Spinal cord (tissue), 10 donors: ENCODE measurements around the gene NEDD4L. TPM values are rescaled to one million over a fixed set of nuclear protein-coding genes. Genes with fewer than 3 reads are reported as not detected.

Experiments used
- DNase-seq, 6 donors: peaks; one replicate each; pipeline versions ENCODE4 v3.0.0 to v3.0.0-alpha.2; 2013 to 2015; ENCODE audit warnings: low spot score in 6 of 6, low read depth in 4 of 6
- H3K27ac ChIP-seq: one replicate; pipeline ENCODE4 v1.5.1; 2013; ENCODE audit warnings: low read depth, low read length, control low read depth
- H3K27me3 ChIP-seq: one replicate; pipeline ENCODE4 v1.6.1; 2013; ENCODE audit warnings: low read length; ENCODE audit not compliant: control insufficient read depth, insufficient read depth
- H3K36me3 ChIP-seq: one replicate; pipeline ENCODE4 v1.6.1; 2013; ENCODE audit warnings: low read length; ENCODE audit not compliant: control insufficient read depth, insufficient read depth
- H3K4me1 ChIP-seq: one replicate; pipeline ENCODE4 v1.6.1; 2013; ENCODE audit warnings: low read length; ENCODE audit not compliant: control insufficient read depth, insufficient read depth
- H3K4me3 ChIP-seq: one replicate; pipeline ENCODE4 v1.5.1; 2013; ENCODE audit warnings: low read depth, low read length, control low read depth
- H3K9me3 ChIP-seq: one replicate; pipeline ENCODE4 v1.6.1; 2013; ENCODE audit warnings: low read length; ENCODE audit not compliant: control insufficient read depth, insufficient read depth
- WGBS: methylation state at CpG from one replicate; pipeline ENCODE4 v1.1.5; 2013; ENCODE audit warnings: missing lambda C conversion rate; ENCODE audit not compliant: insufficient coverage; 5-methylcytosine and 5-hydroxymethylcytosine counted together
- polyA plus RNA-seq, 2 donors: library from polyadenylated mRNA; unstranded; fragments of 120-200 nt; gene quantifications; one replicate each; pipeline ENCODE4 v1.2.1, GENCODE V29; 2013; ENCODE audit not compliant: insufficient read length in 2 of 2
- total RNA-seq, 2 donors: library from RNA; depleted of rRNA in 1 of 2; stranded (reverse); fragments of 120-200 nt in 1 of 2; fragments of >200 nt in 1 of 2; gene quantifications; one replicate each; pipeline versions ENCODE4 v1.2.3 to v1.2.4, GENCODE V29; 2013 to 2014
- donor health status: healthy.

Gene NEDD4L
- total and polyA plus RNA-seq, 4 donors, result 33.8 to 51.7 (median 49.7) TPM

DNA sequence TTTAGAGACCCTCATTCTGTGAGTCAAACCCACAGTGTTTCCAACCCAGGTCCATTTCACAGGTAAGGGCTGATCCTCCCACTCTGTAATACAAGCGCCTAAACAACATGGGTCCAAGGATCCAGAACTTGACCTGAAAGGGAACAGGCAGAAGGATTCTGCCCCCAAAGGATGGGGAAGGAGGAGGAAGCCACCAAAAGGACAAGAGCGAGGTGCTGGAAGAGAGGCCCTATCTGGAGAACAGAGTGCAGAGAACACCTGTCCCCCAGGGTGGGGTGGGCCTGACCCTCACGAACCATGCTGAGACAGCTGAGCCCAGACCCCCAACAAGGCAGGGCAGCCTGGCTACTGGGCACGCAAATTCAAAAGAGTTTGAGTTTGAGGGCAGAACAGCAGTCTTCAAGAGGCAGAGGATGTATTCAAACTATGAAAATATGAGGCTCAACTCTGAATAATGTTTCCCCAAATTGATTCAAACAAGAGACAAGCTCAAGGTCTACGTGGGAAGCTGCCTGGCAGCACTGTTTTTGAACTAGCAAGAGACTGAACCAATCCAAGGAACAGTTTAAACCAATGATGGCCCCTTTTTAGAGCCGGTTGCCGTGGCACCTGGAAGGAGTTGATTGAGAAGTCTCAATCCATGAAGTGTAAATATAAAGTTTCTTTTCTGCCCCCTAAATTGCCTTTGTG lies 372.1 kb downstream of the NEDD4L start:
- H3K4me1 ChIP-seq, result peaks cover 13% of the 10 kb centered on the region
- no peaks in the 10 kb centered on the region for H3K27me3 ChIP-seq
- no peak for DNase-seq
- peaks cover 2% of the 10 kb centered on the region for H3K36me3 ChIP-seq
- 73% methylated on average over 7 of the region's 7 CpGs for WGBS
- H3K9me3 ChIP-seq, result no peaks in the 10 kb centered on the region
- no peak overlapping the region for H3K27ac ChIP-seq
- no peak overlapping the region for H3K4me3 ChIP-seq

DNA sequence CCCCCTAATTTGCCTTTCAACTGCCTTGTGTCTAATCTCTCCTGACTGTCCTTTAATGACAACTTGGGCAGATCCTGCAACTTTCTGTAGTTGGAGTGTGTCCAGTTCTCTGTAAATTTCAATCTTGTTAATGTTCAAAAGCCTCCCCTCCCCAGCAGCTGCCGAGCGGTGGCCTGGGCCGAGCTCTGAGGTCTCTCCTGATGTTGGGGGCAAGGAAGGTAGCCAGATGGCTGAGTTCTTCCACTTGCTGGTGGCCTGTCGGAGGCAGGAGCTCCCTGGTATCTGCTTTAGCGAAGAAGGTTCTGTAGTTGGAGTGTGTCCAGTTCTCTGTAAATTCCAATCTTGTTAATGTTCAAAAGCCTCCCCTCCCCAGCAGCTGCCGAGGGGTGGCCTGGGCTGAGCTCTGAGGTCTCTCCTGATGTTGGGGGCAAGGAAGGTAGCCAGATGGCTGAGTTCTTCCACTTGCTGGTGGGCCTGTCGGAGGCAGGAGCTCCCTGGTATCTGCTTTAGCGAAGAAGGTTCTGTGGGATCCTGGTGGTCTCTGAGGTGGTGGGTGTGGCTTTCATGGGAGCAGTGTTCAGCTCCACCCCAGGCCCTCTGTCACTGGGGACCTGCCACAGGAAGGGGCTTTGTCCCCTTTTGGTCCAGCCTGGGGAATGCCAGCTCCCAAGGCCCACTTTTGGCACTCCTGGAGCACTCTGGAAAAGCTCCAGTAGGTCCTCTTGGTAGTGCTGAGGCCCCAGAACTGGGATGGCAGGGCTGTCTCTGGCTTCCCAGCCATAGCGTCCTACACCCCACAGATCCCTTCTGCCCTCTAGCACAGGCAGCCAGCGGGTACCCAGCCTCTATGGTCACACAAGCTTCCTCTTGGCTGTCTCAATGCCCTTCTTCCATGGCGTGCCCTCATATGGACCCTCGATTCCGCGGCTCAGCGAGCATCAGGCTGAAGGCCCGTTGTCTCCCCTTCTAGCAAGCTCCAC lies 373.0 kb downstream of the NEDD4L start:
- DNase-seq, result no peak
- Histone ChIP-seq H3K36me3 (peaks cover 2% of the 10 kb centered on the region), H3K27me3 (no peaks in the 10 kb centered on the region), H3K4me1 (peaks cover 13% of the 10 kb centered on the region), H3K4me3 (no peak overlapping the region), H3K27ac (no peak overlapping the region), H3K9me3 (no peaks in the 10 kb centered on the region)
- 98% methylated on average over 9 of the region's 16 CpGs for WGBS

DNA sequence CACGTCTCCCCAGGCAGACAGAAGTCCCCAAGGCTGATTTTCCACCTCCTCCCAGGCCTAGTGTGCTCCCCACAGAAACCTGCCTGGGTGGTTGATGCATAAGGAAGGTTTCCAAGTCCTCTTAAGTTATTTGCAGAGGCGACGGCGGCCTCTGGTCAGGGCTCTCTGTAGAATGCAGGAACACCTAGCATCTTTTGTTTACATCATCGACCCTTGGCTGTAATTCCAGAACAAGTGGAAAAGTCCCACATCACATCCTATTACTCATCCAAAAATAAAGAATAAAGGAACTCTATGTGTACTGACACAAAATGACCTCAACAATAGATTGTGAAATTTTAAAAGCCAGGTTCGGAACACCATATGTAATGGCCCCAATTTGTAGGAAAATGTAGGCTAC lies 373.7 kb downstream of the NEDD4L start:
- H3K4me1 ChIP-seq, result peaks cover 13% of the 10 kb centered on the region
- H3K4me3 ChIP-seq, result no peak overlapping the region
- WGBS, result 95% methylated on average over 4 of the region's 6 CpGs
- no peak overlapping the region for H3K27ac ChIP-seq
- H3K27me3 ChIP-seq, result no peaks in the 10 kb centered on the region
- DNase-seq, result no peak
- H3K36me3 ChIP-seq, result peaks cover 2% of the 10 kb centered on the region
- H3K9me3 ChIP-seq, result no peaks in the 10 kb centered on the region

DNA sequence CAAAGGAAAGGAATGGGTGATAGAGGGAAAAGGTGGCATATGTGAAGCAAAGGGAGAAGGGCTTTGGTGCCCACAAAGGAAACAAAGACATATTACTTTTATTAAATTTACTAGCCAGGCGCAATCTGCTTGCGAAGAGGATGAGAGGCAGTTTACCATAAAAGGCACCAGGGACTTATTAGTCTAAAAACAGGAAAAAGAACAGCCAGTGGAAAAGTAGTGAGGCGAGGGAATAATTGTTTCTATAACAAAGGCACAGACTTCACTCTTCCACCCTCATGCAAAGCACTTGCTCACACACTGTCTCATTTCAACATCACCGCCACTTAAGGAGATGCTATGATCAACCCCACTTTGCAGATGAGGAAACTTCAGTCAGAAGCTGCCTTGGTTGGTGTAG lies 374.3 kb downstream of the NEDD4L start:
- no peak overlapping the region for H3K27ac ChIP-seq
- H3K36me3 ChIP-seq, result peaks cover 2% of the 10 kb centered on the region
- H3K27me3 ChIP-seq, result no peaks in the 10 kb centered on the region
- no CpG with 5 or more reads among the region's 4 CpGs for WGBS
- peaks cover 13% of the 10 kb centered on the region for H3K4me1 ChIP-seq
- H3K9me3 ChIP-seq, result no peaks in the 10 kb centered on the region
- DNase-seq, result peak in 1 of 6 donors; percentile 12
- no peak overlapping the region for H3K4me3 ChIP-seq

DNA sequence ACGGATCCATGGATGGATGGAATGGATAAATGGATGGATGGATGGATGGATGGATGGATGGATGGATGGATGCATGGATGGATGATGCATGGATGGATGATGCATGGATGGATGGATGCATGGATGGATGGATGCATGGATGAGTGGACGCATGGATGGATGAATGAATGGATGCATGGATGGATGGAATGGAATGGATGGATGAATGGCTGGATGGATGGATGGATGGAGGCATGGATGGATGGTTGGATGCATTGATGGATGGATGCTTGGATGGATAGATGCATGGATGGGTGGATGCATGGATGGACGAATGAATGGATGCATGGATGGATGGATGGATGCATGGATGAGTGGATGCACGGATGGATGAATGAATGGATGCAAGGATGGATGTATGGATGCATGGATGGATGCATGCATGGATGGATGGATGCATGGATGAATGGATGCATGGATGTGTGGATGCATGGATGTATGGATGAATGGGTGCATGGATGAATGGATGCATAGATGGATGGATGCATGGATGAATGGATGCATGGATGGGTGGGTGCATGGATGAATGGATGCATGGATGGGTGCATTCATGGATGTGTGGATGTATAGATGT lies 375.7 kb downstream of the NEDD4L start:
- peaks cover 13% of the 10 kb centered on the region for H3K4me1 ChIP-seq
- H3K27ac ChIP-seq, result no peak overlapping the region
- no peak for DNase-seq
- no peaks in the 10 kb centered on the region for H3K9me3 ChIP-seq
- H3K36me3 ChIP-seq, result peaks cover 2% of the 10 kb centered on the region
- H3K4me3 ChIP-seq, result no peak overlapping the region
- no peaks in the 10 kb centered on the region for H3K27me3 ChIP-seq
- 71% methylated on average over 4 of the region's 4 CpGs for WGBS

DNA sequence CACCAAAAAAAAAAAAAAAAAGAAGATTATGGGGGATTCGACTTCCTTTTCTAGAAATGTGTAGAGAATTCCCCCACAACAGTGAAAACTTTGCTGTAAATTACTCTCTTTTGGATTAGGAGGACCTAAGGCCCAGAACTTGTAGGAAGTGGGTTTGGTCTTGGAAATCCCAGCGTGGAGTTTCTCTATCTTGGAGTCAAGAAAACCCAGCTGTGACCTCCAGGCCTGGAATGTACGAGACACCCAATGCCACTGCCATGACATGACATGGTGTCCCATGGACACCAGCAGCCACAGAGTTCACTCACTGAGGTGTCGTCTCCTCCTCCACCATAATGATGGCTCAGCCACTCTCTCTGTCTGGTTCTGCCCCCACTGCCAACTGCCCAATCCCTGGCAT lies 382.6 kb downstream of the NEDD4L start:
- no peaks in the 10 kb centered on the region for H3K4me1 ChIP-seq
- WGBS, result 97% methylated on average over 3 of the region's 4 CpGs
- no peak overlapping the region for H3K27ac ChIP-seq
- no peak for DNase-seq
- no peaks in the 10 kb centered on the region for H3K9me3 ChIP-seq
- H3K27me3 ChIP-seq, result no peaks in the 10 kb centered on the region
- H3K4me3 ChIP-seq, result no peak overlapping the region
- H3K36me3 ChIP-seq, result no peaks in the 10 kb centered on the region

DNA sequence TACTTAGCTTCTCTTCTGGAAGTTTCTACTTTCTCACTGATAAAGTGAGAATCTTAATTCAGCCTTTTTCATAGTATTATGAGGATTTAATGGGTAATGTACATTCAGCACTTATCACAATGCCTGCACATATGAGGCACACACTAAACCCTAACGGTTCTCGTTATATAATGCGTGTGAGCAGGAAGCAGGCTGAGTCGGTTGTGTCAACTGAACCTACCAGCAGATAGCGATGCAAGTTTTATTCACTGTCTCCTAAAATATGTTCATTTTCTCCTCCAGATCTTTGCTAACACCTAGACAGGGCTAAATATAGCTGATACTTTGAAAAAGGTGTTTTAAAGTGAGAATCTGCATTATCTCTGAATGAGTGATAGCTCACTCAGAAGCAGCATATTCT lies 383.3 kb downstream of the NEDD4L start:
- H3K36me3 ChIP-seq, result no peaks in the 10 kb centered on the region
- H3K4me1 ChIP-seq, result no peaks in the 10 kb centered on the region
- no peaks in the 10 kb centered on the region for H3K27me3 ChIP-seq
- DNase-seq, result no peak
- H3K4me3 ChIP-seq, result no peak overlapping the region
- no CpG with 5 or more reads among the region's 5 CpGs for WGBS
- H3K9me3 ChIP-seq, result no peaks in the 10 kb centered on the region
- no peak overlapping the region for H3K27ac ChIP-seq

DNA sequence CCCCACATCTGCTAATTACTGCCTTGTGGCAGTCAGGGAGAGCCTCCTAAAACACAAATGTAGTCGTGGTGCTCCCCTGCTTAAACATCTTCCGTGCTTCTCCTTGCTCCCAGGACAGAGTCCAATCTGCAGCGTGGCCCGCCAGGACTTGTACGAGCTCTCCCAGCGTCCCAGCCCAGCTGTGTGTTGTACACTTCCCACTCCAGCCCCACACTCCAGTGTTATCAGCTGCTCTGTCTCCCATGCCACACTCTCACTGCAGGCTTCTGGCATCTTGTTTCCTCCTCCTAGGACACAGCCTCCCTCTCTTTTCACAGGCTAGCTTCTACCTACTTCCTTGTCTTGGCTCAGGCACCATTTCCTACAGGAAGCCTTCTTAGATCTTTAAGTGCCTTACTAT lies 385.4 kb downstream of the NEDD4L start:
- Histone ChIP-seq H3K36me3 (no peaks in the 10 kb centered on the region), H3K27me3 (no peaks in the 10 kb centered on the region), H3K9me3 (no peaks in the 10 kb centered on the region), H3K4me1 (no peaks in the 10 kb centered on the region), H3K4me3 (no peak overlapping the region), H3K27ac (no peak overlapping the region)
- 70% methylated on average over 6 of the region's 6 CpGs for WGBS
- no peak for DNase-seq

DNA sequence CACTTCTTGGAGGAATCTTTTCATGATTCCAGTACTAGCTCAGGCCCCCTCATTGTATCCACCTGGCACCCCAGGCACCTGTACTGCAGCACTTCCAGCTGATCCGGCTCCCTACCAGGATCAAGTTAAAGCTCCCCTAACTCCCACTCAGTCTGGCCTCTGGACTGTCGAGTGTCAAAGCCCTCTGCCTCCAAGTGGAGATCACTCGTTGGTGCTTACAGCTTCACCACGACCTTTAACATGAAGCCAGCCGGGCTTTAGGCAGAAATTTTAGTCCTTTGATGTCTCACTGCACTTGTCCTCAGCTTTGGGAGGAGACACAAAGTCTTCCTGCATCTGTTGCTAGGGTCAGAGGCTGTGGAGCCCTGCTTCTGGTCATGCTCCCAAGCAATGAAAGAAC lies 387.2 kb downstream of the NEDD4L start:
- WGBS, result 69% methylated on average over 5 of the region's 5 CpGs
- Histone ChIP-seq H3K4me1 (no peaks in the 10 kb centered on the region), H3K4me3 (no peak overlapping the region), H3K27me3 (no peaks in the 10 kb centered on the region), H3K36me3 (no peaks in the 10 kb centered on the region), H3K27ac (no peak overlapping the region), H3K9me3 (no peaks in the 10 kb centered on the region)
- no peak for DNase-seq
